Breast epithelium (tissue), 4 donors: ENCODE measurements around the gene LGR4. TPM values are rescaled to one million over a fixed set of nuclear protein-coding genes. Genes with fewer than 3 reads are reported as not detected.
"Not testable (repeated sequence)": the region's sequence is repeated elsewhere in the genome, so short reads cannot be mapped to it uniquely, and the experiment has no call there.

Experiments used
- DNase-seq, 2 donors: peaks; one replicate each; pipeline ENCODE4 v3.0.0-alpha.2; 2019; ENCODE audit warnings: low spot score in 2 of 2
- H3K27ac ChIP-seq, 2 donors: fragments of 200-600 bp; sonication (generic) in 1 of 2; one replicate each; pipeline ENCODE4 v1.5.1; 2016 to 2019; ENCODE audit warnings: mild to moderate bottlenecking in 1 of 2
- H3K27me3 ChIP-seq, 2 donors: fragments of 200-600 bp; sonication (generic) in 1 of 2; one replicate each; pipeline versions ENCODE4 v1.5.1 to v1.6.0; 2017 to 2019; ENCODE audit warnings: control low read depth in 1 of 2, mild to moderate bottlenecking in 1 of 2
- H3K36me3 ChIP-seq: fragments of 200-600 bp; one replicate; pipeline ENCODE4 v1.5.1; 2019
- H3K4me1 ChIP-seq, 2 donors: fragments of 200-600 bp; sonication (generic); one replicate each; pipeline ENCODE4 v1.5.1; 2016 to 2019; ENCODE audit warnings: control low read depth in 1 of 2
- H3K4me3 ChIP-seq, 3 donors: fragments of 200-600 bp; sonication (generic); 1 replicate in 2 of 3; 2 replicates in 1 of 3; pipeline ENCODE4 v1.5.1; 2016 to 2019; ENCODE audit warnings: mild to moderate bottlenecking in 3 of 3, moderate library complexity in 2 of 3
- H3K9me3 ChIP-seq, 2 donors: fragments of 200-600 bp; sonication (generic) in 1 of 2; one replicate each; pipeline ENCODE4 v1.5.1; 2016 to 2019; ENCODE audit warnings: control low read depth in 1 of 2
- CTCF ChIP-seq, 3 donors: fragments of 450-650 bp; IDR thresholded peaks; one replicate each; pipeline ENCODE4 v1.5.1; 2016 to 2017; ENCODE audit warnings: antibody characterized with exemption in 3 of 3, mild to moderate bottlenecking in 3 of 3, moderate library complexity in 3 of 3
- POLR2A ChIP-seq: fragments of 450-650 bp; IDR thresholded peaks from one replicate; pipeline ENCODE4 v1.6.1; 2016; ENCODE audit warnings: antibody characterized with exemption, mild to moderate bottlenecking, moderate library complexity
- POLR2AphosphoS5 ChIP-seq, 3 donors: sonication (generic); formaldehyde crosslinking; IDR thresholded peaks; one replicate each; pipeline ENCODE4 v1.6.1; 2017; ENCODE audit warnings: antibody characterized with exemption in 3 of 3
- intact Hi-C: fragments of 100-400 bp; cut with DNase I; formaldehyde crosslinking; loops from one replicate; pipeline ENCODE4 v1.15.1; 2023; ENCODE audit warnings: low total_unique reads
- total RNA-seq, 3 donors: library from RNA; depleted of rRNA; stranded (reverse); fragments of >200 nt; gene quantifications; one replicate each; pipeline ENCODE4 v1.1.0, GENCODE V29; 2016

LGR4 gene
- total RNA-seq, 3 donors from 2014 or later: 28.5 to 93.7 (median 34.2) TPM

GRCh38 chr11:27347359-27348339, 124.9 kb downstream of the LGR4 start:
- Histone ChIP-seq H3K27ac (peak overlapping the region in 1 of 2 donors; percentile 41), H3K4me3 (no peak overlapping the region), H3K4me1 (no peaks in the 10 kb centered on the region), H3K36me3 (no peaks in the 10 kb centered on the region), H3K27me3 (no peaks in the 10 kb centered on the region), H3K9me3 (no peaks in the 10 kb centered on the region)
- TF ChIP-seq POLR2A (no peak), POLR2AphosphoS5 (IDR thresholded peaks at IDR 0.05) (no peak), CTCF (IDR thresholded peaks at IDR 0.05) (no peak)
- no peak for DNase-seq
- intact Hi-C loops: no loop called here

DNA sequence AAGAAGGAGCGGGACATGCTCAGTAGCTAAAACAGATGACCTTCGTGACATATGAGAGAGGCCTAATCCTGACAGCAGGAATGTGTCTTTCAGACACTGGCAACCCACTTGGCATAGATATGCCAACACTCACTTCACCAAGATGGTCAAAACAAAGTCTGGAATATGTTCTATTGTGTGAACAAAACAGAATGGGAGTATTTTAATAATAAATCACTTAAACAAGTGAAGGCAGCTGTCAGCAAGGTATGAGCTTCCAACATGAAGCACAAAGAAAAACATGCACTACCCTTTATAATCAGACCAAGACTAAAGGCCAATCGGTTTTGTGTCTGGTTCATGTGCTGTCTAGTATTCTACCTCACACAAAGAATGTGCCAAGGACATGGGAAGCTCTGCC, 132.6 kb downstream of the LGR4 start:
- Histone ChIP-seq H3K9me3 (no peaks in the 10 kb centered on the region), H3K27me3 (no peaks in the 10 kb centered on the region)
- TF ChIP-seq POLR2A: no peak
- TF ChIP-seq CTCF (IDR thresholded peaks at IDR 0.05): no peak
- TF ChIP-seq POLR2AphosphoS5 (IDR thresholded peaks at IDR 0.05): no peak

GRCh38 chr11:27334764-27335163, 137.8 kb downstream of the LGR4 start:
- H3K9me3 ChIP-seq, DNase-seq, H3K27me3 ChIP-seq, H3K4me1 ChIP-seq, H3K4me3 ChIP-seq, H3K27ac ChIP-seq, H3K36me3 ChIP-seq, intact Hi-C loops: not testable (repeated sequence)

More for the DNA sequence above, 132.6 kb downstream of the LGR4 start:
- no peaks in the 10 kb centered on the region for H3K36me3 ChIP-seq
- H3K4me1 ChIP-seq: no peaks in the 10 kb centered on the region
- no peak overlapping the region for H3K4me3 ChIP-seq
- H3K27ac ChIP-seq: no peak overlapping the region
- no peak for DNase-seq
- intact Hi-C loops: no loop called here

GRCh38 chr11:27331981-27332380, 140.6 kb downstream of the LGR4 start:
- Histone ChIP-seq H3K4me1 (no peaks in the 10 kb centered on the region), H3K9me3 (no peaks in the 10 kb centered on the region), H3K4me3 (no peak overlapping the region), H3K27me3 (no peaks in the 10 kb centered on the region), H3K27ac (peak overlapping the region in 1 of 2 donors; percentile 40), H3K36me3 (no peaks in the 10 kb centered on the region)
- intact Hi-C loops: no loop called here
- no peak for TF ChIP-seq POLR2AphosphoS5 (IDR thresholded peaks at IDR 0.05)
- TF ChIP-seq CTCF (IDR thresholded peaks at IDR 0.05): no peak
- TF ChIP-seq POLR2A: no peak
- DNase-seq: no peak

DNA sequence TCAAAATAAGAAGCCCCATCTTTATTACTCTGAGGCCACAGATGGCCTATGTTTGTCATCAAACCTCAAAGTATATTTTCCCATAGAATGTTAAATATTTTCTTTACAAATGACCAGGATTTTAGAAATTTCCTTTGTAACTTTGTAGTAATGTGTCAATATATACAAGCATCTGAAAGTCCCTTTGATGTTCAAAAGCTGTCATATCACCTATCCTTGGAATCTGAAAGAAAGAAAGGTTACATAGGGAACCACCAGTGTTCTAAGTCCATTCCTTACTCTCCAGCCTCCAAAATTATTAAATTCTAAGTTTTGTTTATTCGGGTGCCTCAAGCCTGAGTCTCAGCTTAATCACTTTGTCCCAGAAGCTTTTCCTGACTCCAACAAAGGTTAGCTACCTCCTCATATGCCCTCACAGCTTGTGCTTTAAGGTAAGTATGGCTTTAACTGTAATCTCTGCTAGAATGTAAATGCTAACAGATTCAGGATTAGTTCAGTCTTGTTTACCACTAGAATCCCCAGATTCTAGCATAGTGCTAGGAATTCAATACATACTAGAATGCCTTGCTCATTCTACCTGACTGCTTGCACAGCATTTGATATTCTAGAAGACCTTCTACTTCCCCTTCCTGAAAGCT, 141.8 kb downstream of the LGR4 start:
- Histone ChIP-seq H3K4me3 (no peak overlapping the region), H3K27me3 (no peaks in the 10 kb centered on the region), H3K36me3 (no peaks in the 10 kb centered on the region), H3K27ac (no peak overlapping the region), H3K9me3 (no peaks in the 10 kb centered on the region), H3K4me1 (no peaks in the 10 kb centered on the region)
- TF ChIP-seq POLR2A (no peak), CTCF (IDR thresholded peaks at IDR 0.05) (no peak)
- DNase-seq: no peak
- intact Hi-C loops: no loop called here
